Renal pelvis (tissue), 12 donors: ENCODE measurements around the gene TCF3. TPM values are rescaled to one million over a fixed set of nuclear protein-coding genes. Genes with fewer than 3 reads are reported as not detected.
"Not testable (repeated sequence)": the region's sequence is repeated elsewhere in the genome, so short reads cannot be mapped to it uniquely, and the experiment has no call there.

Experiments
- DNase-seq: peaks from one replicate; pipeline ENCODE4 v3.0.0-alpha.2; 2013
- long read RNA-seq, 16 experiments: transcript quantifications; one replicate each; lab custom pipeline, GENCODE V29; 2026
- polyA plus RNA-seq, 3 donors: library from polyadenylated mRNA; unstranded; fragments of 120-200 nt; gene quantifications; one replicate each; pipeline ENCODE4 v1.2.1, GENCODE V29; 2013; ENCODE audit not compliant: insufficient read length in 3 of 3

The TCF3 gene
- 100 to 1,000 TPM in 2 of 3 donors, 10 to 100 TPM in 1; 92.2 to 125 (median 123) TPM for polyA plus RNA-seq
- long read RNA-seq, donor 1, full-length matches to known transcripts = 6 of 6 reads
- long read RNA-seq, donor 1, partial matches to known transcripts = 0 of 6 reads
- long read RNA-seq, donor 1, other reads (novel, unspliced or antisense) = 0 of 6 reads
- long read RNA-seq, donor 2, full-length matches to known transcripts = 10 of 10 reads
- long read RNA-seq, donor 2, partial matches to known transcripts = 0 of 10 reads
- long read RNA-seq, donor 2, other reads (novel, unspliced or antisense) = 0 of 10 reads
- long read RNA-seq, donor 3, transcript TCF3-210 (9 exons, 986 nt) = major isoform, 6 of 13 reads
- long read RNA-seq, donor 3, partial matches to known transcripts = 6 of 13 reads
- long read RNA-seq, donor 3, other reads (novel, unspliced or antisense) = 0 of 13 reads
- long read RNA-seq, donor 4, full-length matches to known transcripts = 5 of 5 reads
- long read RNA-seq, donor 4, partial matches to known transcripts = 0 of 5 reads
- long read RNA-seq, donor 4, other reads (novel, unspliced or antisense) = 0 of 5 reads
- long read RNA-seq, donor 5, partial matches to known transcripts = 23 of 27 reads
- long read RNA-seq, donor 5, other reads (novel, unspliced or antisense) = 0 of 27 reads
- long read RNA-seq, donor 6, full-length matches to known transcripts = 11 of 18 reads
- long read RNA-seq, donor 6, partial matches to known transcripts = 7 of 18 reads
- long read RNA-seq, donor 6, other reads (novel, unspliced or antisense) = 0 of 18 reads
- long read RNA-seq, donor 7, full-length matches to known transcripts = 18 of 56 reads
- long read RNA-seq, donor 7, partial matches to known transcripts = 38 of 56 reads
- long read RNA-seq, donor 7, other reads (novel, unspliced or antisense) = 0 of 56 reads
- long read RNA-seq, donor 8, full-length matches to known transcripts = 6 of 19 reads
- long read RNA-seq, donor 8, partial matches to known transcripts = 13 of 19 reads
- long read RNA-seq, donor 8, other reads (novel, unspliced or antisense) = 0 of 19 reads
- long read RNA-seq, donor 9, full-length matches to known transcripts = 8 of 16 reads
- long read RNA-seq, donor 9, partial matches to known transcripts = 8 of 16 reads
- long read RNA-seq, donor 9, other reads (novel, unspliced or antisense) = 0 of 16 reads
- long read RNA-seq, donor 10, full-length matches to known transcripts = 13 of 18 reads
- long read RNA-seq, donor 10, partial matches to known transcripts = 5 of 18 reads
- long read RNA-seq, donor 10, other reads (novel, unspliced or antisense) = 0 of 18 reads
- long read RNA-seq, donor 11, full-length matches to known transcripts = 12 of 23 reads
- long read RNA-seq, donor 11, partial matches to known transcripts = 11 of 23 reads
- long read RNA-seq, donor 11, other reads (novel, unspliced or antisense) = 0 of 23 reads
- long read RNA-seq, donor 12, transcript TCF3-210 (9 exons, 986 nt) = major isoform, 7 of 18 reads
- long read RNA-seq, donor 12, partial matches to known transcripts = 8 of 18 reads
- long read RNA-seq, donor 12, other reads (novel, unspliced or antisense) = 0 of 18 reads
- long read RNA-seq, donor 13, transcript TCF3-210 (9 exons, 986 nt) = major isoform, 5 of 6 reads
- long read RNA-seq, donor 13, partial matches to known transcripts = 0 of 6 reads
- long read RNA-seq, donor 13, other reads (novel, unspliced or antisense) = 0 of 6 reads
- long read RNA-seq, donor 14 = 0 reads
- long read RNA-seq, donor 15 = 0 reads
- long read RNA-seq, donor 16, full-length matches to known transcripts = 12 of 17 reads
- long read RNA-seq, donor 16, partial matches to known transcripts = 5 of 17 reads
- long read RNA-seq, donor 16, other reads (novel, unspliced or antisense) = 0 of 17 reads

GRCh38 chr19:1652471-1653299 lies at the start of gene TCF3:
TSS of gene TCF3 (minus strand) at chr19:1652615. CDS start at chr19:1650248, 2,367 bp downstream.
- peak; percentile 99 for DNase-seq

GRCh38 chr19:1700733-1701663 lies 48.6 kb upstream of the TCF3 start:
- DNase-seq = no peak

- no peak for DNase-seq
Measured at GRCh38 chr19:1699998-1700732, 47.8 kb upstream of the TCF3 start.

- DNase-seq = no peak
Measured at GRCh38 chr19:1699386-1699785, 47.0 kb upstream of the TCF3 start.

GRCh38 chr19:1698636-1699035 lies 46.2 kb upstream of the TCF3 start:
- DNase-seq = no peak

GRCh38 chr19:1695481-1695880 lies 43.1 kb upstream of the TCF3 start:
- DNase-seq = not testable (repeated sequence)

- DNase-seq = no peak
Measured at GRCh38 chr19:1691589-1692290, 39.3 kb upstream of the TCF3 start.

GRCh38 chr19:1690699-1691307 lies 38.4 kb upstream of the TCF3 start:
- no peak for DNase-seq

GRCh38 chr19:1685785-1686184 lies 33.4 kb upstream of the TCF3 start:
- not testable (repeated sequence) for DNase-seq

- no peak for DNase-seq
Measured at GRCh38 chr19:1685046-1685445, 32.6 kb upstream of the TCF3 start.

GRCh38 chr19:1684573-1684912 lies 32.1 kb upstream of the TCF3 start:
- DNase-seq = no peak

GRCh38 chr19:1683869-1684572 lies 31.6 kb upstream of the TCF3 start:
- no peak for DNase-seq

- DNase-seq = no peak
Measured at GRCh38 chr19:1680976-1681375, 28.6 kb upstream of the TCF3 start.

GRCh38 chr19:1678073-1678472 lies 25.7 kb upstream of the TCF3 start:
- no peak for DNase-seq

- DNase-seq = no peak
Measured at GRCh38 chr19:1676351-1677266, 24.2 kb upstream of the TCF3 start.
